HepG2 (cell line): Measurements from ENCODE around the gene ACSM2A. TPM values are rescaled to one million over a fixed set of nuclear protein-coding genes. Genes with fewer than 3 reads are reported as not detected.
A peak's percentile ranks its signal among the peaks of the same experiment; 100 is the strongest.

Experiments used
- CCAR2 ChIP-seq: fragments of 200-400 bp; formaldehyde crosslinking; optimal IDR thresholded peaks from 2 replicates; pipeline ENCODE3; 2018; ENCODE audit warnings: low read depth, mild to moderate bottlenecking, low read length, moderate library complexity
- JUN ChIP-seq: sonication (generic); formaldehyde crosslinking; IDR thresholded peaks from 2 replicates; pipeline ENCODE4 v1.4.0; 2020; ENCODE audit warnings: mild to moderate bottlenecking, missing genetic modification reagents
- KDM1A ChIP-seq: IDR thresholded peaks from 2 replicates; pipeline ENCODE4 v1.6.1; 2016; ENCODE audit warnings: missing compliant biosample characterization
- KLF6 ChIP-seq: IDR thresholded peaks from 2 replicates; pipeline ENCODE4 v1.8.0; 2016; ENCODE audit warnings: missing biosample characterization, missing genetic modification reagents
- LCORL ChIP-seq, 2 experiments: fragments of 450-650 bp in 1 of 2; sonication (generic) in 1 of 2; formaldehyde crosslinking in 1 of 2; IDR thresholded peaks; 2 replicates each; pipeline versions ENCODE4 v1.5.0 to v1.6.1; 2017 to 2020; ENCODE audit warnings: antibody characterized with exemption in 1 of 2, missing genetic modification reagents in 1 of 2
- PHF8 ChIP-seq: sonication (generic); formaldehyde crosslinking; IDR thresholded peaks from 2 replicates; pipeline ENCODE4 v1.5.0; 2020; ENCODE audit warnings: missing genetic modification reagents
- SOX5 ChIP-seq: IDR thresholded peaks from 2 replicates; pipeline ENCODE4 v1.6.1; 2016; ENCODE audit warnings: borderline replicate concordance
- SRSF4 ChIP-seq: fragments of 200-400 bp; formaldehyde crosslinking; IDR thresholded peaks from one replicate; pipeline ENCODE4 v1.6.1; 2018; ENCODE audit warnings: mild to moderate bottlenecking, low read depth, low read length, moderate library complexity; ENCODE audit not compliant: poor library complexity, severe bottlenecking
- THYN1 ChIP-seq: sonication (generic); formaldehyde crosslinking; IDR thresholded peaks from 2 replicates; pipeline ENCODE4 v1.8.1; 2023; ENCODE audit warnings: low read depth, mild to moderate bottlenecking, moderate library complexity, missing genetic modification reagents, borderline replicate concordance
- ZNF24 ChIP-seq: fragments of 450-650 bp; IDR thresholded peaks from 2 replicates; pipeline ENCODE4 v1.6.1; 2017; ENCODE audit warnings: antibody characterized with exemption, mild to moderate bottlenecking
- ZNF3 ChIP-seq: IDR thresholded peaks from 2 replicates; pipeline ENCODE4 v1.7.0; 2017; ENCODE audit warnings: inconsistent platforms
- ZNF556 ChIP-seq: sonication (generic); formaldehyde crosslinking; IDR thresholded peaks from 2 replicates; pipeline ENCODE4 v1.4.0; 2020; ENCODE audit warnings: mild to moderate bottlenecking, missing genetic modification reagents, borderline replicate concordance
- ZNF709 ChIP-seq: sonication (generic); formaldehyde crosslinking; IDR thresholded peaks from 2 replicates; pipeline ENCODE4 v1.5.0; 2020; ENCODE audit warnings: mild to moderate bottlenecking, missing genetic modification reagents
- ZSCAN31 ChIP-seq: sonication (generic); formaldehyde crosslinking; IDR thresholded peaks from 2 replicates; pipeline ENCODE4 v1.5.0; 2020; ENCODE audit warnings: low read depth, mild to moderate bottlenecking, missing genetic modification reagents
- polyA plus RNA-seq, 8 experiments: library from polyadenylated mRNA; depleted of rRNA in 3 of 8; stranded (reverse) in 7 of 8; unstranded in 1 of 8; fragments of >200 nt; fragmentation: Illumina TruSeq in 4 of 8; extraction: Trizol in 4 of 8; gene quantifications; 2 replicates each; pipeline versions ENCODE4 v1.2.1 to v1.2.3, GENCODE V29; 2011 to 2016; ENCODE audit warnings: low read depth in 4 of 8, missing spikeins in 1 of 8, mixed read lengths in 1 of 8; ENCODE audit not compliant: insufficient read depth in 1 of 8
- total RNA-seq, 5 experiments: library from RNA; depleted of rRNA; stranded (reverse); fragments of >200 nt; fragmentation: Illumina TruSeq; extraction: Trizol; gene quantifications; 2 replicates each; pipeline ENCODE4 v1.2.3, GENCODE V29; 2016; ENCODE audit warnings: low read depth in 1 of 5
- TF ChIP-seq, protein P1 (sequence below): sonication (generic); formaldehyde crosslinking; IDR thresholded peaks from 2 replicates; pipeline ENCODE4 v1.5.1; 2020; ENCODE audit warnings: mild to moderate bottlenecking, missing genetic modification reagents, borderline replicate concordance
- TF ChIP-seq, protein P2 (sequence below): sonication (generic); formaldehyde crosslinking; IDR thresholded peaks from 2 replicates; pipeline ENCODE4 v1.4.0; 2020; ENCODE audit warnings: mild to moderate bottlenecking, missing genetic modification reagents, borderline replicate concordance
- TF ChIP-seq, protein P3 (sequence below): sonication (generic); formaldehyde crosslinking; IDR thresholded peaks from 2 replicates; pipeline ENCODE4 v1.5.1; 2020; ENCODE audit warnings: missing genetic modification reagents, mild to moderate bottlenecking, borderline replicate concordance
- TF ChIP-seq, protein P4 (sequence below): IDR thresholded peaks from 2 replicates; pipeline ENCODE4 v1.6.1; 2016; ENCODE audit warnings: low read depth, control low read depth

Gene ACSM2A
- total and polyA plus RNA-seq, 2 of the 13 experiments (the other 11 are each of a cell fraction or from before 2014, with no cell fraction given): 11.4 to 16.3 TPM

DNA sequence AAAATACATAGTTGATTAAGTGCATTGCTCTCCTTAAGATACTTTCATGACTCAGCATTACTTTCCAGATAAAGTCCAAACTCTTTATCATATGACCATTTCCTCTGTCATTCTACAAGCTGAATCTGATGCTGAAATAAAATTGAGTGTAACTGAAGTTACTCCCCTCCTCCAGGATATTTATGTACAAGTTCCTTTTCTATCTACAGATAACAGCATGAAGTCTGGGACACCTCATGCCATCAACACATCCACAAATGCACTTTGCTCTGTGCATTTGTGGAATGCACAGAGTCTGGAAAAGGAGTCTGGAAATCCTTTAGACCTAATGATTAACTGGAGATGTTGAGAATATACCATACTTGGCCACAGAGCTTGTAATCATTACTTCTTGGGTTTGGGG is 64.4 kb downstream of the ACSM2A start (continued):
- TF ChIP-seq, protein P1, sequence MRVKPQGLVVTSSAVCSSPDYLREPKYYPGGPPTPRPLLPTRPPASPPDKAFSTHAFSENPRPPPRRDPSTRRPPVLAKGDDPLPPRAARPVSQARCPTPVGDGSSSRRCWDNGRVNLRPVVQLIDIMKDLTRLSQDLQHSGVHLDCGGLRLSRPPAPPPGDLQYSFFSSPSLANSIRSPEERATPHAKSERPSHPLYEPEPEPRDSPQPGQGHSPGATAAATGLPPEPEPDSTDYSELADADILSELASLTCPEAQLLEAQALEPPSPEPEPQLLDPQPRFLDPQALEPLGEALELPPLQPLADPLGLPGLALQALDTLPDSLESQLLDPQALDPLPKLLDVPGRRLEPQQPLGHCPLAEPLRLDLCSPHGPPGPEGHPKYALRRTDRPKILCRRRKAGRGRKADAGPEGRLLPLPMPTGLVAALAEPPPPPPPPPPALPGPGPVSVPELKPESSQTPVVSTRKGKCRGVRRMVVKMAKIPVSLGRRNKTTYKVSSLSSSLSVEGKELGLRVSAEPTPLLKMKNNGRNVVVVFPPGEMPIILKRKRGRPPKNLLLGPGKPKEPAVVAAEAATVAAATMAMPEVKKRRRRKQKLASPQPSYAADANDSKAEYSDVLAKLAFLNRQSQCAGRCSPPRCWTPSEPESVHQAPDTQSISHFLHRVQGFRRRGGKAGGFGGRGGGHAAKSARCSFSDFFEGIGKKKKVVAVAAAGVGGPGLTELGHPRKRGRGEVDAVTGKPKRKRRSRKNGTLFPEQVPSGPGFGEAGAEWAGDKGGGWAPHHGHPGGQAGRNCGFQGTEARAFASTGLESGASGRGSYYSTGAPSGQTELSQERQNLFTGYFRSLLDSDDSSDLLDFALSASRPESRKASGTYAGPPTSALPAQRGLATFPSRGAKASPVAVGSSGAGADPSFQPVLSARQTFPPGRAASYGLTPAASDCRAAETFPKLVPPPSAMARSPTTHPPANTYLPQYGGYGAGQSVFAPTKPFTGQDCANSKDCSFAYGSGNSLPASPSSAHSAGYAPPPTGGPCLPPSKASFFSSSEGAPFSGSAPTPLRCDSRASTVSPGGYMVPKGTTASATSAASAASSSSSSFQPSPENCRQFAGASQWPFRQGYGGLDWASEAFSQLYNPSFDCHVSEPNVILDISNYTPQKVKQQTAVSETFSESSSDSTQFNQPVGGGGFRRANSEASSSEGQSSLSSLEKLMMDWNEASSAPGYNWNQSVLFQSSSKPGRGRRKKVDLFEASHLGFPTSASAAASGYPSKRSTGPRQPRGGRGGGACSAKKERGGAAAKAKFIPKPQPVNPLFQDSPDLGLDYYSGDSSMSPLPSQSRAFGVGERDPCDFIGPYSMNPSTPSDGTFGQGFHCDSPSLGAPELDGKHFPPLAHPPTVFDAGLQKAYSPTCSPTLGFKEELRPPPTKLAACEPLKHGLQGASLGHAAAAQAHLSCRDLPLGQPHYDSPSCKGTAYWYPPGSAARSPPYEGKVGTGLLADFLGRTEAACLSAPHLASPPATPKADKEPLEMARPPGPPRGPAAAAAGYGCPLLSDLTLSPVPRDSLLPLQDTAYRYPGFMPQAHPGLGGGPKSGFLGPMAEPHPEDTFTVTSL: peak; percentile 80; the same call in 1 of the 2 replicates
- TF ChIP-seq ZNF556 (CRISPR knock-in tag): no peak
- TF ChIP-seq, protein P2, sequence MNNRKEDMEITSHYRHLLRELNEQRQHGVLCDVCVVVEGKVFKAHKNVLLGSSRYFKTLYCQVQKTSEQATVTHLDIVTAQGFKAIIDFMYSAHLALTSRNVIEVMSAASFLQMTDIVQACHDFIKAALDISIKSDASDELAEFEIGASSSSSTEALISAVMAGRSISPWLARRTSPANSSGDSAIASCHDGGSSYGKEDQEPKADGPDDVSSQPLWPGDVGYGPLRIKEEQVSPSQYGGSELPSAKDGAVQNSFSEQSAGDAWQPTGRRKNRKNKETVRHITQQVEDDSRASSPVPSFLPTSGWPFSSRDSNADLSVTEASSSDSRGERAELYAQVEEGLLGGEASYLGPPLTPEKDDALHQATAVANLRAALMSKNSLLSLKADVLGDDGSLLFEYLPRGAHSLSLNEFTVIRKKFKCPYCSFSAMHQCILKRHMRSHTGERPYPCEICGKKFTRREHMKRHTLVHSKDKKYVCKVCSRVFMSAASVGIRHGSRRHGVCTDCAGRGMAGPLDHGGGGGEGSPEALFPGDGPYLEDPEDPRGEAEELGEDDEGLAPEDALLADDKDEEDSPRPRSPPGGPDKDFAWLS: no peak
- TF ChIP-seq JUN: no peak
- no peak for TF ChIP-seq ZSCAN31 (CRISPR knock-in tag)
- no peak for TF ChIP-seq ZNF709 (CRISPR knock-in tag)
- TF ChIP-seq KDM1A: 0 out of 2 replicates have a peak, but pooled peaks have one; percentile 24
- TF ChIP-seq ZNF24: no peak
- no peak for TF ChIP-seq CCAR2
- TF ChIP-seq, protein P3, sequence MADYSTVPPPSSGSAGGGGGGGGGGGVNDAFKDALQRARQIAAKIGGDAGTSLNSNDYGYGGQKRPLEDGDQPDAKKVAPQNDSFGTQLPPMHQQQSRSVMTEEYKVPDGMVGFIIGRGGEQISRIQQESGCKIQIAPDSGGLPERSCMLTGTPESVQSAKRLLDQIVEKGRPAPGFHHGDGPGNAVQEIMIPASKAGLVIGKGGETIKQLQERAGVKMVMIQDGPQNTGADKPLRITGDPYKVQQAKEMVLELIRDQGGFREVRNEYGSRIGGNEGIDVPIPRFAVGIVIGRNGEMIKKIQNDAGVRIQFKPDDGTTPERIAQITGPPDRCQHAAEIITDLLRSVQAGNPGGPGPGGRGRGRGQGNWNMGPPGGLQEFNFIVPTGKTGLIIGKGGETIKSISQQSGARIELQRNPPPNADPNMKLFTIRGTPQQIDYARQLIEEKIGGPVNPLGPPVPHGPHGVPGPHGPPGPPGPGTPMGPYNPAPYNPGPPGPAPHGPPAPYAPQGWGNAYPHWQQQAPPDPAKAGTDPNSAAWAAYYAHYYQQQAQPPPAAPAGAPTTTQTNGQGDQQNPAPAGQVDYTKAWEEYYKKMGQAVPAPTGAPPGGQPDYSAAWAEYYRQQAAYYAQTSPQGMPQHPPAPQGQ (CRISPR knock-in tag): no peak
- peak; percentile 49; the same call in 1 of the 2 replicates for TF ChIP-seq SOX5
- TF ChIP-seq ZNF3 (CRISPR knock-in tag): no peak
- TF ChIP-seq SRSF4: no peak
- TF ChIP-seq, protein P4, sequence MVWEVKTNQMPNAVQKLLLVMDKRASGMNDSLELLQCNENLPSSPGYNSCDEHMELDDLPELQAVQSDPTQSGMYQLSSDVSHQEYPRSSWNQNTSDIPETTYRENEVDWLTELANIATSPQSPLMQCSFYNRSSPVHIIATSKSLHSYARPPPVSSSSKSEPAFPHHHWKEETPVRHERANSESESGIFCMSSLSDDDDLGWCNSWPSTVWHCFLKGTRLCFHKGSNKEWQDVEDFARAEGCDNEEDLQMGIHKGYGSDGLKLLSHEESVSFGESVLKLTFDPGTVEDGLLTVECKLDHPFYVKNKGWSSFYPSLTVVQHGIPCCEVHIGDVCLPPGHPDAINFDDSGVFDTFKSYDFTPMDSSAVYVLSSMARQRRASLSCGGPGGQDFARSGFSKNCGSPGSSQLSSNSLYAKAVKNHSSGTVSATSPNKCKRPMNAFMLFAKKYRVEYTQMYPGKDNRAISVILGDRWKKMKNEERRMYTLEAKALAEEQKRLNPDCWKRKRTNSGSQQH (CRISPR knock-in tag): no peak
- no peak for TF ChIP-seq LCORL (IDR thresholded peaks at IDR 0.05)
- peak; percentile 46; the same call in 1 of the 2 replicates for TF ChIP-seq LCORL (CRISPR knock-in tag; IDR thresholded peaks at IDR 0.05)
- TF ChIP-seq KLF6 (CRISPR knock-in tag): no peak
- TF ChIP-seq THYN1 (CRISPR knock-in tag): no peak
- TF ChIP-seq PHF8 (CRISPR knock-in tag): no peak
